ENCODE results near the gene SPAG7.
A peak's percentile ranks its signal among the peaks of the same experiment; 100 is the strongest.

Gene SPAG7

GRCh38 chr17:4947411-4948165 lies 20.0 kb downstream of the SPAG7 start:
- H3K4me3 ChIP-seq (ENCODE audit: low read depth, low read length) = peak overlapping the region; percentile 81
- no peak for TF ChIP-seq CTCF (IDR thresholded peaks at IDR 0.05; ENCODE audit: insufficient read depth, low read depth, low read length, missing control alignments)
- peak; percentile 92 for DNase-seq (ENCODE audit: low read depth)

- H3K4me3 ChIP-seq (ENCODE audit: low read depth, low read length) = peak overlapping the region; percentile 81
- TF ChIP-seq CTCF (IDR thresholded peaks at IDR 0.05; ENCODE audit: insufficient read depth, low read depth, low read length, missing control alignments) = no peak
- DNase-seq (ENCODE audit: low read depth) = no peak
These were observed 20.6 kb downstream of the SPAG7 start for GRCh38 chr17:4947010-4947410.

- no peak for TF ChIP-seq CTCF (IDR thresholded peaks at IDR 0.05; ENCODE audit: insufficient read depth, low read depth, low read length, missing control alignments)
- peak; percentile 58 for DNase-seq (ENCODE audit: low read depth)
- H3K4me3 ChIP-seq (ENCODE audit: low read depth, low read length) = peak overlapping the region; percentile 81
These were observed 21.2 kb downstream of the SPAG7 start for GRCh38 chr17:4946312-4946976.

GRCh38 chr17:4945944-4946280 lies 21.7 kb downstream of the SPAG7 start:
- DNase-seq (ENCODE audit: low read depth) = no peak
- TF ChIP-seq CTCF (IDR thresholded peaks at IDR 0.05; ENCODE audit: insufficient read depth, low read depth, low read length, missing control alignments) = no peak
- H3K4me3 ChIP-seq (ENCODE audit: low read depth, low read length) = peak overlapping the region; percentile 81

GRCh38 chr17:4945176-4945943 lies 22.3 kb downstream of the SPAG7 start:
- TF ChIP-seq CTCF (IDR thresholded peaks at IDR 0.05; ENCODE audit: insufficient read depth, low read depth, low read length, missing control alignments) = no peak
- DNase-seq (ENCODE audit: low read depth) = peak; percentile 91
- H3K4me3 ChIP-seq (ENCODE audit: low read depth, low read length) = peak overlapping the region; percentile 81

GRCh38 chr17:4944554-4945175 lies 23.0 kb downstream of the SPAG7 start:
- DNase-seq (ENCODE audit: low read depth) = peak; percentile 75
- TF ChIP-seq CTCF (IDR thresholded peaks at IDR 0.05; ENCODE audit: insufficient read depth, low read depth, low read length, missing control alignments) = no peak
- peak overlapping the region; percentile 81 for H3K4me3 ChIP-seq (ENCODE audit: low read depth, low read length)
